ENCODE data around the gene LRCOL1.

LRCOL1 gene

GRCh38 chr12:132610051-132610759 lies at the start of gene LRCOL1:
Gene LRCOL1, minus strand, starts transcription at chr12:132610582. Its CDS starts 4,331 bp downstream, at chr12:132606251.
- no peak for DNase-seq (ENCODE audit: low read depth in 2 of 2)

GRCh38 chr12:132660052-132660451 lies 49.7 kb upstream of the LRCOL1 start:
- DNase-seq (ENCODE audit: low read depth in 2 of 2), result no peak

GRCh38 chr12:132659146-132659545 lies 48.8 kb upstream of the LRCOL1 start:
- DNase-seq (ENCODE audit: low read depth in 2 of 2), result no peak

GRCh38 chr12:132658149-132658894 lies 47.9 kb upstream of the LRCOL1 start:
- DNase-seq (ENCODE audit: low read depth in 2 of 2), result no peak

DNA sequence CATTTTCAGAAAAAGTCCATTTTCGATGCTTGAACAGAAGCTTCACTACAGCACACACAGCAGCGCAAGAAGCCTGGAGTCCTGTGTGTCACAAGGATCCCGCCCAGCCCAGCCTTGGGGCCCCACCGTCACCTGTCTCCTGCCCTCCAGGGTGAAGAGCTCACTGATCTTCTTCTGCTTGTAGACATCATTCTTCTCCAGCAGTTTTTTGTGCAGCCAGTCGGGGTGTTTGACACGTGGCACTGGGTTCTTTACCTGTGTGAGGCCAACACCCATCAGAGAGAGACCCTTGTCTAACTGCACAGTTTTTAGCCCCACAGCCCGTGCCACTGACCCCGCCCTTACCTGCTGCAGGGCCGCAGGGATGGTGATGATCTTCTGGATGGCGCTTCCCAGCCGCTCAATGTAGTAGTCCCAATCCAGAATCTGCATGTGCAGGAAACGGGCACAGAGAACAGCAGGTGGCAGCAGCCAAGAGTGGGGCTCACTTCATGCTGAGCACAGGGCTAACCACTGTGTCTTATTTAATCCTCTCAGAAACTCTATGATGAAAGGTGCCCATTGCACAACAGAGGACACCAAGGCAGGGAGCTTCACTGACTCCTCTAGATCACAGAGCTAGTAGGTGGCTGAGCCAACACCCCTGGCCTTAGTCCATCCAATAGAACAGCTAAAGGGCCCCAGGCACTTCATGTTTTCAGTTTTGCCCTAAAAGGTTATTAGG lies 46.8 kb upstream of the LRCOL1 start:
- no peak for DNase-seq (ENCODE audit: low read depth in 2 of 2)

DNA sequence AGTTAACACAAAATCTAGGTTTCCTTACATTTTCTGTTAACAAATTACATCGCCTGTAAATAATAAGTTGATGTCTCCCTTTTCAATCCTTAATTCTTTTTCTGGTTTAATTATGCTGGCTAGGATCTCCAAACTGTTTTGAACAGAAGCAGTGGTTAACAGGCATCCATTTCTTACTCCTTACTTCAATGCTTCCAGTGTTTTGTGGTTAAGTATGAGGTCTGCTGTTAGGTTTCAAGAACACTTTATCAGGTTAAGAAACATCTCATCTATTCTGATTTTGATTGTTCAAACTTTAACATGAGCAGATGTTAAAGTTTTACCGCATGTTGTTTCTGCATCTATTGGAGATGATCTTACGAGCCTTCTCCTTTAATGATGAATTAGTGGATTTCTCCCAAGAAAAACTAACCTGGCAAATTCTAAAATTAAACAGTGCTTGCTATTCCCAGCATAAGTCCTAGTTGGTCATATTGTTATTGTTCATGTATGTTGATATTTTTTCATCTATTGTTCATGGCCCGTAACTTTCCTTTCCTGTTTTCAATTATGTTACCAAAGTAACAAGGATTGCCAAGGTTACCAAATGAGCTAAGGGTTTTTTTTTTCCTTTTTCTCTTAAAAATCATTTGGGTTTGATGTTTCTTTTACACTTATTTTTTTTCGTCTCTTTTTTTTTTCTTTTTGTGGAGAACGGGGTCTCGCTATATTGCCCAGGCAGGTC lies 43.3 kb upstream of the LRCOL1 start:
- no peak for DNase-seq (ENCODE audit: low read depth in 2 of 2)

DNA sequence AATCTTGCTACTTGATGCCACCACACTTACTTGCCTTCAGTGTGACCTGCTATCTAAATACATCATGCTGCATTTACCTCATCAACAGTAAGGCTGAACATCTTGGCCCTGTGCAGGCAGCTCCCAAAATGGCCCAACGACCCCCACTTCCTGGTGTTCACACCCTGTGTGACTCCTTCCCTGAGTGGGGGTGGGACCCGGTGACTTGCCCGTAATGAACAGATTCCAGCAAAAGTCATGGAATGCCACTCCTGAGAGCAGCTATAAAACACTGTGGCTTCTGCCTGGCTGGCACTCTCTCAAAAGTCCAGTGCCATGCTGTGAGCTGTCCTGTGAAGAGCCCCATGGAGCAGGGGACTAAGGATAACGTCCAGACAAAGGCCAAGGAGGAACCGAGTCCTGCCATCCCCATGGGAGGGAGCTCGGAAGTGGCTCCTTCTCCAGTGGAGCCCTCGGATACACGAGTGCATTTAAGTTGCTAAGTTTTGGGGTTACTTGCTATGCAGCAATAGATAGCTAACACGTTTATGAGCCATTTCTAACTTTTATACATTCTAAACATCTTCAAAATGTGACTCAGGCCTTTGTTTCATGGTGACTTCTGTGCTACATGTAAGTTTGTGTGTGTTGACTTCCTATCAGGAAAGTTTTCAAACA lies 41.2 kb upstream of the LRCOL1 start:
- no peak for DNase-seq (ENCODE audit: low read depth in 2 of 2)

DNA sequence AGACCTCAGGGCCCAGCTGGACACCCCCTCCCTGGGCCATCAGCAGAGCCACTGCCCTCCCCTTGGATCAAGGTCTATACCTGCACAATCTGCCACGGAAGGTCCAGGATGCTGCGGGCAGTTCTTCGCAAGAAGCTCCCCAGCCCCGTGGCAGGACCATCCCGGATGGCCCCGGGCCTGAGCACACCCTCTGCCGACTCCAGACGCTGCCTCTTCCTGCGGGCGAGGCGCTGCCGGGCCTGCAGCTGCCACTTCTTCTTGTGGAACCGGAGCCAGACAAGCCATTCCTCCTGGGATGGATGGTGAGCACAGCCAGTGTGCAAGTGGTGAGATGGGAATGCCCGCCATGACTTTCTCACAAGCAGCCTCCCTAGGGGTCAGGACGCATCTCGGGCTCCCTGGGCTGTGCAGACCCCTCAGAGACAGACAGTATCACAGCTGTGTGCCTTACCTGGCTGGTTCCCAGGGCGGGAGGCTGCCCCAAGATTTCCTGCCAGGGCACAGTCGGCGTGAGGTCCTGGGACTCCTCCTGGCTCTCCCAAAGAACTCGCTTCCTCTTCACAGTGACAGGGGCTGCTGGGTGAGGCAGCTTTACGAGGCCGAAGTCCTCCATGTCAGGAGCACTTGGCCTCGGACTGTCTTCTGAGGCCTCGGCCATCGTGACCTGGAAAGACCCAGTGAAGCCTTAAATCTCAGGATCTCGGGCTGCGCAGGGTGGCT lies 39.0 kb upstream of the LRCOL1 start:
- DNase-seq (ENCODE audit: low read depth in 2 of 2), result no peak

DNA sequence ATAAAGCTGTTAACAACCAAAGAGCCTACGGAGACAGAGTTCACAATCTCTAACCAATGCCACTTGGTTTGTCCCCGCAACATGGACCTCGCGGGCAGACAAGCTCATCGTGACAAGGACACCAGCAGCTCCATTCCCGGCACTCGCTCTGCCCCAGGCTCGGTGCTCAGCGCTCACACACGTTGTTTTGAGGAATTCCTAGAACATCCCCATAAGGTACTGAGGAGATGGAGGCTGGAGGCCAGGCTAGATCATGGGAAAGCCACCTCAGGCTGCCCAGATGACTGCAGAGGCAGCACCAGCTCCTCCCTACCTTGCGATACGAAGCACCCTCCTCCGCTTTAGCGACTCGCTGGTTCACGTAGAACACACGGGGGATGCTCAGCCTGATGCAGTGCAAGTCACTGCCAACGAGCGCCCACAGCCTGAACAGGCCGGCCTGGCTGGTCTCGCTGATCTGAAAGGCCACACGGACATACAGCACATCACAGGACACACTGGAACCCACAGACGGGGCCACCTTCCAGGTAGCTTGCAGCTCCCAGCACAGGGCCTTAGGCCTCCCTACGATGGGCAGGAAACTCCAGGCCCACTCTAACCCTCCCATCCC lies 38.3 kb upstream of the LRCOL1 start:
- no peak for DNase-seq (ENCODE audit: low read depth in 2 of 2)

GRCh38 chr12:132647858-132648257 lies 37.5 kb upstream of the LRCOL1 start:
- DNase-seq (ENCODE audit: low read depth in 2 of 2), result no peak

DNA sequence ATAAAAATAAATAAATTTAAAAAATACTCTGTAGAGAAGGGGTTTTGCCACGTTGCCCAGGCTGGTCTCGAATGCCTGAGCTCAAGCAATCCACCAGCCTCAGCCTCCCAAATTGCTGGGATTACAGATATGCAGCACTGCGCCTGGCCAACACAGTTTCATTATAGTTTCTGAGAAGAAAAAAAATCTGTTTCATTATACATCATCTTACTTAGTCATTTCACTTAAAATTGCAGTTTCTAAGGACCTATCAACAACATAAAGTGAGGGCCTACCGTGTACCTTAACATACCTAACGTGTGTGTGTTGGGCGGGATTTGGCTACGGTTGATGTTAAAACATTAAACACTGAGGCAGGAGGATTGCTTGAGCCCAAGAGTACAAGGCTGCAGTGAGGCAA lies 36.5 kb upstream of the LRCOL1 start:
- no peak for DNase-seq (ENCODE audit: low read depth in 2 of 2)

- no peak for DNase-seq (ENCODE audit: low read depth in 2 of 2)
Observed at GRCh38 chr12:132642846-132643835, 32.8 kb upstream of the LRCOL1 start.

GRCh38 chr12:132641811-132642650 lies 31.6 kb upstream of the LRCOL1 start:
- no peak for DNase-seq (ENCODE audit: low read depth in 2 of 2)

DNA sequence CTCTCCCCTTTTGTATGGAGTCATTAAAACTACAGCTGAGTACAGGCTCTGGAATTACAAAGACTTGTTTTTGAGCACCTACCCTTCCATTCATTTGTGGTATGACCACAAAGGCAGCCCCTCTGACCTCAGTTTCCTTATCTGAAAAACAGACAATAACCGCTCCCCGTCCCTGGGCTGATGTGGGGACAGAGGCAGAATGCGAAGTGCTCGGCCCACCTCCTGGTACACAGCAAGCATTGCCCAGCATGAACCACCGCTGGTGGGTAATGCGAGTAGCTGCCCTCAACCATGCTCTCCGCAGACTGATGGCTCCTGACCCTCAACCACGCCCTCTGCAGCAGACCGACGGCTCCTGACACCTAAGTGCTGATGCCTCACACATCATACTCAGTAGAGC lies 30.6 kb upstream of the LRCOL1 start:
- DNase-seq (ENCODE audit: low read depth in 2 of 2), result no peak

DNA sequence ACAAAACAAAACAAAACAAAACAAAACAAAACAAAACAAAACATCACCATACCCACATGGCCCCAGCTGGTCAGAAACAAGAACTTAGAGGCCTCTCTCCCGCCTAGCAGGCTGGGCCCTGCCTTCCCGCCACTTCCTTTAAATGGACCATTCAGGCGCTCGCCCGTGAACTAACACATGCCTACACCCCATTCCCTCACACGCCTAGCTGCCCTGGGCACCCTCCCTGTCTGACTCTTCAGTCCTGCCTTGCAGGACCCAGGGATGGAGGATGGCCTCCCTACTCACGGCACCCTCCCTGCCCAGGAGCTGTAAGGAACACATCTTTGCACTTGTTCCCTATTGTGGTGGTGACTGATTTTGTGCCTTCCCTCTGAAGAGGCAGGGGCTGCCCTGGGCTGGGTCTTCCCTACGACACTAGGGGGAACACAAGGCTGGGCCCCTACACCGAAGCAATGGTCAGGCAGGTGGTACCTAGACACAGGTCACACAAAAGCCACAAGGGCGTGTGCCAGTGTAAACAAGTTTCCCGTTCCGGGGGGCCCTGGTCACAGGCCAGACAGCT lies 29.7 kb upstream of the LRCOL1 start:
- no peak for DNase-seq (ENCODE audit: low read depth in 2 of 2)

- DNase-seq (ENCODE audit: low read depth in 2 of 2), result no peak
Observed at GRCh38 chr12:132638541-132639408, 28.4 kb upstream of the LRCOL1 start.

DNA sequence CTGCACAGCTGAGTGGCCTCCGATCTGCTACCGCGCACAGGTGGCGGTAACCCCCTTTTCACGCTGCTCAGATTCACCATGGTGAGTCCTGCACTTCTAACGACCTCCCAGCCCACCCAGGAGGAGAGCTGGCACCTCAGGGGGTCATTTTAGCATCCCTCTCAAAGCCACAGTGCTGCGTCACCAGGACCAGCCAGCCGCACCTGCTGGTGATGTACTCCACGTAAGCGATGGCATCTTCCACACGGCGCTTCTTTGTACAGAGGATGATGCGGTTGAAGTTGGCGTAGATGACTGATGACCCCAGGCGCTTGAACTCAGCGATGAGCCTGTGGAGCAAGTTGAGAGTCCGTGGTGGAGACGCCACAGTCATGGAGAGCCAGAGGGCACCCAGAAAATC lies 27.4 kb upstream of the LRCOL1 start:
- no peak for DNase-seq (ENCODE audit: low read depth in 2 of 2)
